Skeletal muscle tissue (tissue), 4 donors: ENCODE data around the gene CCBE1. TPM values are rescaled to one million over a fixed set of nuclear protein-coding genes. Genes with fewer than 3 reads are reported as not detected.
"Not testable (repeated sequence)": the region's sequence is repeated elsewhere in the genome, so short reads cannot be mapped to it uniquely, and the experiment has no call there.

Source experiments
- H3K27ac ChIP-seq: one replicate; pipeline ENCODE4 v1.7.0; 2013; ENCODE audit warnings: mild to moderate bottlenecking, low read depth, low read length, inconsistent platforms
- H3K27me3 ChIP-seq, 3 donors: one replicate each; pipeline ENCODE4 v1.7.0; 2013; ENCODE audit warnings: low read length in 3 of 3; ENCODE audit not compliant: control insufficient read depth in 3 of 3, insufficient read depth in 3 of 3
- H3K36me3 ChIP-seq, 3 donors: one replicate each; pipeline ENCODE4 v1.7.0; 2013; ENCODE audit warnings: low read length in 3 of 3; ENCODE audit not compliant: control insufficient read depth in 3 of 3, insufficient read depth in 3 of 3
- H3K4me1 ChIP-seq, 3 donors: one replicate each; pipeline ENCODE4 v1.7.0; 2013; ENCODE audit warnings: low read length in 3 of 3, mild to moderate bottlenecking in 3 of 3; ENCODE audit not compliant: control insufficient read depth in 3 of 3, insufficient read depth in 3 of 3
- H3K4me3 ChIP-seq, 3 donors: one replicate each; pipeline ENCODE4 v1.7.0; 2013; ENCODE audit warnings: low read length in 3 of 3
- H3K9ac ChIP-seq, 3 donors: one replicate each; pipeline ENCODE4 v1.7.0; 2013; ENCODE audit warnings: low read length in 3 of 3, mild to moderate bottlenecking in 3 of 3, moderate library complexity in 2 of 3, low read depth in 1 of 3
- H3K9me3 ChIP-seq, 3 donors: one replicate each; pipeline ENCODE4 v1.7.0; 2013; ENCODE audit warnings: low read length in 3 of 3; ENCODE audit not compliant: control insufficient read depth in 3 of 3
- total RNA-seq: library from RNA; depleted of rRNA; stranded (reverse); fragments of >200 nt; gene quantifications from one replicate; pipeline ENCODE4 v1.2.3, GENCODE V29; 2014
- donor health status: Osteomylitis.

CCBE1 gene
- total RNA-seq, 1 donor from 2014 or later: 2.6 TPM

GRCh38 chr18:59649591-59649990 is 47.6 kb downstream of the CCBE1 start:
- no peaks in the 10 kb centered on the region for H3K36me3 ChIP-seq
- H3K27ac ChIP-seq: no peak overlapping the region
- no peaks in the 10 kb centered on the region for H3K4me1 ChIP-seq
- H3K9ac ChIP-seq: no peak overlapping the region
- H3K27me3 ChIP-seq: peaks cover 0 to 12% (median 0%) of the 10 kb centered on the region in 3 donors
- H3K9me3 ChIP-seq: no peaks in the 10 kb centered on the region
- H3K4me3 ChIP-seq: no peak overlapping the region

- not testable (repeated sequence) for H3K4me3 ChIP-seq, H3K4me1 ChIP-seq, H3K9ac ChIP-seq, H3K36me3 ChIP-seq, H3K9me3 ChIP-seq, H3K27ac ChIP-seq
- peaks cover 0 to 12% (median 0%) of the 10 kb centered on the region in 3 donors for H3K27me3 ChIP-seq
These were observed 48.8 kb downstream of the CCBE1 start for GRCh38 chr18:59648469-59648868.

- no peaks in the 10 kb centered on the region for H3K4me1 ChIP-seq
- no peak overlapping the region for H3K4me3 ChIP-seq
- no peak overlapping the region for H3K27ac ChIP-seq
- no peaks in the 10 kb centered on the region for H3K9me3 ChIP-seq
- H3K27me3 ChIP-seq: peaks cover 0 to 8% (median 0%) of the 10 kb centered on the region in 3 donors
- H3K36me3 ChIP-seq: no peaks in the 10 kb centered on the region
- no peak overlapping the region for H3K9ac ChIP-seq
These were observed 50.3 kb downstream of the CCBE1 start for GRCh38 chr18:59646963-59647307.

- H3K27me3 ChIP-seq: peaks cover 0 to 8% (median 0%) of the 10 kb centered on the region in 3 donors
- no peak overlapping the region for H3K9ac ChIP-seq
- no peaks in the 10 kb centered on the region for H3K36me3 ChIP-seq
- no peak overlapping the region for H3K4me3 ChIP-seq
- H3K27ac ChIP-seq: no peak overlapping the region
- H3K4me1 ChIP-seq: no peaks in the 10 kb centered on the region
- H3K9me3 ChIP-seq: no peaks in the 10 kb centered on the region
These were observed 50.8 kb downstream of the CCBE1 start for GRCh38 chr18:59646228-59646962.

GRCh38 chr18:59643740-59644139 is 53.5 kb downstream of the CCBE1 start:
- H3K36me3 ChIP-seq: no peaks in the 10 kb centered on the region
- H3K27me3 ChIP-seq: peaks cover 0 to 4% (median 0%) of the 10 kb centered on the region in 3 donors
- no peaks in the 10 kb centered on the region for H3K9me3 ChIP-seq
- H3K9ac ChIP-seq: no peak overlapping the region
- no peak overlapping the region for H3K4me3 ChIP-seq
- no peaks in the 10 kb centered on the region for H3K4me1 ChIP-seq
- H3K27ac ChIP-seq: no peak overlapping the region

- Histone ChIP-seq H3K36me3 (no peaks in the 10 kb centered on the region), H3K27ac (no peak overlapping the region), H3K27me3 (no peaks in the 10 kb centered on the region), H3K9me3 (no peaks in the 10 kb centered on the region), H3K4me1 (no peaks in the 10 kb centered on the region), H3K9ac (no peak overlapping the region), H3K4me3 (no peak overlapping the region)
These were observed 56.5 kb downstream of the CCBE1 start for GRCh38 chr18:59640721-59641120.

- no peak overlapping the region for H3K27ac ChIP-seq
- no peaks in the 10 kb centered on the region for H3K4me1 ChIP-seq
- H3K9ac ChIP-seq: no peak overlapping the region
- H3K27me3 ChIP-seq: no peaks in the 10 kb centered on the region
- H3K36me3 ChIP-seq: no peaks in the 10 kb centered on the region
- H3K4me3 ChIP-seq: no peak overlapping the region
- no peaks in the 10 kb centered on the region for H3K9me3 ChIP-seq
These were observed 57.4 kb downstream of the CCBE1 start for GRCh38 chr18:59639821-59640220.

GRCh38 chr18:59639136-59639535 is 58.1 kb downstream of the CCBE1 start:
- no peak overlapping the region for H3K4me3 ChIP-seq
- H3K4me1 ChIP-seq: no peaks in the 10 kb centered on the region
- no peaks in the 10 kb centered on the region for H3K9me3 ChIP-seq
- no peak overlapping the region for H3K9ac ChIP-seq
- H3K36me3 ChIP-seq: no peaks in the 10 kb centered on the region
- H3K27me3 ChIP-seq: no peaks in the 10 kb centered on the region
- no peak overlapping the region for H3K27ac ChIP-seq

GRCh38 chr18:59633961-59634485 is 63.2 kb downstream of the CCBE1 start:
- Histone ChIP-seq H3K4me3 (no peak overlapping the region), H3K36me3 (no peaks in the 10 kb centered on the region), H3K9me3 (no peaks in the 10 kb centered on the region), H3K4me1 (peaks cover 0 to 3% (median 0%) of the 10 kb centered on the region in 3 donors), H3K27ac (no peak overlapping the region), H3K9ac (no peak overlapping the region), H3K27me3 (no peaks in the 10 kb centered on the region)

GRCh38 chr18:59633317-59633716 is 63.9 kb downstream of the CCBE1 start:
- peaks cover 0 to 4% (median 0%) of the 10 kb centered on the region in 3 donors for H3K4me1 ChIP-seq
- no peak overlapping the region for H3K9ac ChIP-seq
- no peak overlapping the region for H3K27ac ChIP-seq
- no peaks in the 10 kb centered on the region for H3K9me3 ChIP-seq
- H3K27me3 ChIP-seq: no peaks in the 10 kb centered on the region
- H3K36me3 ChIP-seq: no peaks in the 10 kb centered on the region
- H3K4me3 ChIP-seq: no peak overlapping the region
